ENCODE data around the gene NFIC. TPM values are rescaled to one million over a fixed set of nuclear protein-coding genes. Genes with fewer than 3 reads are reported as not detected.

NFIC gene
- total and polyA plus RNA-seq, 4 donors = 12.8 to 100 (median 75.1) TPM

- DNase-seq (ENCODE audit: low spot score) = no peak
- no peaks in the 10 kb centered on the region for H3K36me3 ChIP-seq (ENCODE audit: control insufficient read depth in 4 of 4, insufficient read depth in 3 of 4, low read depth in 1 of 4, low read length in 3 of 4)
- H3K27me3 ChIP-seq (ENCODE audit: control insufficient read depth in 4 of 4, insufficient read depth in 4 of 4, low read length in 3 of 4) = no peaks in the 10 kb centered on the region
- peak overlapping the region in 1 of 2 donors; percentile 90 for H3K9ac ChIP-seq (ENCODE audit: low read depth in 1 of 2, low read length in 2 of 2)
- 25% methylated on average over 5 of the region's 5 CpGs for WGBS
- no peak overlapping the region for H3K4me3 ChIP-seq (ENCODE audit: low read depth in 1 of 3, low read length in 3 of 3)
- H3K4me1 ChIP-seq (ENCODE audit: control insufficient read depth in 4 of 4, insufficient read depth in 4 of 4, low read length in 3 of 4) = peaks cover 26 to 47% (median 43%) of the 10 kb centered on the region in 4 donors
- no peaks in the 10 kb centered on the region for H3K9me3 ChIP-seq (ENCODE audit: control insufficient read depth in 4 of 4, low read length in 3 of 4)
- TF ChIP-seq NR2F2 (IDR thresholded peaks at IDR 0.05) (no peak), GABPA (IDR thresholded peaks at IDR 0.05 in 1 of 2, conservative IDR thresholded peaks at IDR 0.05 in 1 of 2) (no peak), RXRA (IDR thresholded peaks at IDR 0.05) (no peak), FOXA2 (IDR thresholded peaks at IDR 0.05) (no peak), RAD21 (IDR thresholded peaks at IDR 0.05) (no peak)
- H3K27ac ChIP-seq (ENCODE audit: low read depth in 1 of 2, low read length in 2 of 2) = peak overlapping the region; percentile 94 to 95
These were observed 30.1 kb upstream of the NFIC start for GRCh38 chr19:3336351-3336679.

GRCh38 chr19:3336680-3337523, 29.5 kb upstream of the NFIC start:
- Histone ChIP-seq H3K4me3 (ENCODE audit: low read depth in 1 of 3, low read length in 3 of 3) (no peak overlapping the region), H3K27me3 (ENCODE audit: control insufficient read depth in 4 of 4, insufficient read depth in 4 of 4, low read length in 3 of 4) (no peaks in the 10 kb centered on the region), H3K9ac (ENCODE audit: low read depth in 1 of 2, low read length in 2 of 2) (no peak overlapping the region), H3K27ac (ENCODE audit: low read depth in 1 of 2, low read length in 2 of 2) (peak overlapping the region; percentile 94 to 95), H3K36me3 (ENCODE audit: control insufficient read depth in 4 of 4, insufficient read depth in 3 of 4, low read depth in 1 of 4, low read length in 3 of 4) (no peaks in the 10 kb centered on the region), H3K9me3 (ENCODE audit: control insufficient read depth in 4 of 4, low read length in 3 of 4) (no peaks in the 10 kb centered on the region), H3K4me1 (ENCODE audit: control insufficient read depth in 4 of 4, insufficient read depth in 4 of 4, low read length in 3 of 4) (peaks cover 26 to 47% (median 43%) of the 10 kb centered on the region in 4 donors)
- DNase-seq (ENCODE audit: low spot score) = no peak
- peak in 1 of 2 donors; percentile 36 for TF ChIP-seq GABPA (IDR thresholded peaks at IDR 0.05 in 1 of 2, conservative IDR thresholded peaks at IDR 0.05 in 1 of 2)
- peak; percentile 86 for TF ChIP-seq ZBTB33 (IDR thresholded peaks at IDR 0.05)
- TF ChIP-seq TAF1 (conservative IDR thresholded peaks at IDR 0.05) = no peak
- TF ChIP-seq HNF4G (IDR thresholded peaks at IDR 0.05) = peak; percentile 57
- TF ChIP-seq JUND (IDR thresholded peaks at IDR 0.05) = peak; percentile 40 to 64
- TF ChIP-seq FOXA1 (IDR thresholded peaks at IDR 0.05) = peak; percentile 44
- peak; percentile 98 for TF ChIP-seq SP1 (IDR thresholded peaks at IDR 0.05)
- TF ChIP-seq HNF4A (conservative IDR thresholded peaks at IDR 0.05) = peak; percentile 72 to 83
- peak; percentile 91 for TF ChIP-seq NR2F2 (IDR thresholded peaks at IDR 0.05)
- peak; percentile 23 for TF ChIP-seq ATF3 (IDR thresholded peaks at IDR 0.05)
- no peak for TF ChIP-seq CTCF (IDR thresholded peaks at IDR 0.05; ENCODE audit: low read depth, low read length, missing input control)
- TF ChIP-seq YY1 (IDR thresholded peaks at IDR 0.05) = peak; percentile 64
- TF ChIP-seq EGR1 (IDR thresholded peaks at IDR 0.05; ENCODE audit: low read depth in 2 of 2) = peak; percentile 66 to 73
- TF ChIP-seq MAX (IDR thresholded peaks at IDR 0.05) = peak; percentile 58
- peak; percentile 38 to 66 for TF ChIP-seq RAD21 (IDR thresholded peaks at IDR 0.05)
- peak; percentile 88 to 90 for TF ChIP-seq RXRA (IDR thresholded peaks at IDR 0.05)
- peak; percentile 55 for TF ChIP-seq REST (IDR thresholded peaks at IDR 0.05)
- TF ChIP-seq FOXA2 (IDR thresholded peaks at IDR 0.05) = peak; percentile 67
- WGBS = 20% methylated on average over 22 of the region's 22 CpGs
